HEK293 (cell line): ENCODE results near the gene RPRD1B.

Experiments used
- MZF1 ChIP-seq: fragments of 450-650 bp; formaldehyde crosslinking; IDR thresholded peaks from 2 replicates; pipeline ENCODE4 v1.5.1; 2017; ENCODE audit warnings: missing biosample characterization, missing genetic modification characterization, borderline replicate concordance
- RBAK ChIP-seq: fragments of 450-650 bp; formaldehyde crosslinking; IDR thresholded peaks from 2 replicates; pipeline ENCODE4 v1.5.1; 2016; ENCODE audit warnings: missing biosample characterization, missing genetic modification characterization
- SETDB1 ChIP-seq: IDR thresholded peaks from one replicate; pipeline ENCODE4 v1.6.1; 2017; ENCODE audit warnings: mild to moderate bottlenecking, low read length, moderate library complexity, mixed read lengths; ENCODE audit not compliant: insufficient read length
- ZNF132 ChIP-seq: fragments of 450-650 bp; formaldehyde crosslinking; IDR thresholded peaks from 2 replicates; pipeline ENCODE4 v1.5.1; 2017; ENCODE audit warnings: missing biosample characterization, missing genetic modification characterization, borderline replicate concordance
- ZNF623 ChIP-seq: fragments of 450-650 bp; formaldehyde crosslinking; IDR thresholded peaks from 2 replicates; pipeline ENCODE4 v1.5.1; 2016; ENCODE audit warnings: missing biosample characterization, missing genetic modification characterization
- ZNF76 ChIP-seq: fragments of 450-650 bp; formaldehyde crosslinking; IDR thresholded peaks from 2 replicates; pipeline ENCODE4; 2016; ENCODE audit warnings: low read depth, missing biosample characterization, missing genetic modification characterization, borderline replicate concordance
- TF ChIP-seq, protein P1 (sequence below): fragments of 450-650 bp; formaldehyde crosslinking; IDR thresholded peaks from 2 replicates; pipeline ENCODE4 v1.5.1; 2016; ENCODE audit warnings: missing biosample characterization, missing genetic modification characterization
- TF ChIP-seq, protein P2 (sequence below): sonication (generic); formaldehyde crosslinking; IDR thresholded peaks from 2 replicates; pipeline ENCODE4 v1.8.1; 2022; ENCODE audit warnings: mild to moderate bottlenecking, moderate library complexity, missing genetic modification reagents

DNA sequence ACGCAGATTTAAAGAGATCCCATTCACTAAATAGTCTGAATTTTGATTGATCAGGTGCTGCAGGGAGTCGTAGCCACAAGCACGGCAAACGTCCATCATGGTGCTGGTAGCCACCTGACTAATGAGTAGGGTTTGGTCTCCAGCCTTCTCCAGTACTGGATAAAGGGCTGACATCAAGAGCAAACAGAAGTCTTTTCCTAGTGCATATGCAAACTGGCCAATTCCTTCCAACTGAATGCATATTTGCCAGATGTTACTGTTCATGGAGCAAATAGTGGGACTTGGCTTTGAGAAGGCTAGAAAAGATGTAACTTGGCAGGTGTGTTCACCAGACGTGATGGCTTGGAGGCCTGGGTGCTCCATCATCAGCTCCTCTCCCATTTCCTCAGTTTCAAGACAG lies 21.9 kb upstream of the RPRD1B start:
- TF ChIP-seq SETDB1 (no peak), RBAK (tag by site-specific recombination) (no peak), MZF1 (tag by site-specific recombination) (no peak), ZNF76 (tag by site-specific recombination) (no peak), ZNF132 (tag by site-specific recombination) (no peak), ZNF623 (no peak)
- TF ChIP-seq, protein P1, sequence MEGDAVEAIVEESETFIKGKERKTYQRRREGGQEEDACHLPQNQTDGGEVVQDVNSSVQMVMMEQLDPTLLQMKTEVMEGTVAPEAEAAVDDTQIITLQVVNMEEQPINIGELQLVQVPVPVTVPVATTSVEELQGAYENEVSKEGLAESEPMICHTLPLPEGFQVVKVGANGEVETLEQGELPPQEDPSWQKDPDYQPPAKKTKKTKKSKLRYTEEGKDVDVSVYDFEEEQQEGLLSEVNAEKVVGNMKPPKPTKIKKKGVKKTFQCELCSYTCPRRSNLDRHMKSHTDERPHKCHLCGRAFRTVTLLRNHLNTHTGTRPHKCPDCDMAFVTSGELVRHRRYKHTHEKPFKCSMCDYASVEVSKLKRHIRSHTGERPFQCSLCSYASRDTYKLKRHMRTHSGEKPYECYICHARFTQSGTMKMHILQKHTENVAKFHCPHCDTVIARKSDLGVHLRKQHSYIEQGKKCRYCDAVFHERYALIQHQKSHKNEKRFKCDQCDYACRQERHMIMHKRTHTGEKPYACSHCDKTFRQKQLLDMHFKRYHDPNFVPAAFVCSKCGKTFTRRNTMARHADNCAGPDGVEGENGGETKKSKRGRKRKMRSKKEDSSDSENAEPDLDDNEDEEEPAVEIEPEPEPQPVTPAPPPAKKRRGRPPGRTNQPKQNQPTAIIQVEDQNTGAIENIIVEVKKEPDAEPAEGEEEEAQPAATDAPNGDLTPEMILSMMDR (tag by site-specific recombination) = no peak
- TF ChIP-seq, protein P2, sequence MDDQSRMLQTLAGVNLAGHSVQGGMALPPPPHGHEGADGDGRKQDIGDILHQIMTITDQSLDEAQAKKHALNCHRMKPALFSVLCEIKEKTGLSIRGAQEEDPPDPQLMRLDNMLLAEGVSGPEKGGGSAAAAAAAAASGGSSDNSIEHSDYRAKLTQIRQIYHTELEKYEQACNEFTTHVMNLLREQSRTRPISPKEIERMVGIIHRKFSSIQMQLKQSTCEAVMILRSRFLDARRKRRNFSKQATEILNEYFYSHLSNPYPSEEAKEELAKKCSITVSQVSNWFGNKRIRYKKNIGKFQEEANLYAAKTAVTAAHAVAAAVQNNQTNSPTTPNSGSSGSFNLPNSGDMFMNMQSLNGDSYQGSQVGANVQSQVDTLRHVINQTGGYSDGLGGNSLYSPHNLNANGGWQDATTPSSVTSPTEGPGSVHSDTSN = no peak
